Neural cell (in vitro differentiated cells): ENCODE results near the gene KLHL6.

Experiments
- EZH2 ChIP-seq: fragments of 200-600, 300-800 bp; shearing (Covaris generic), sonication (generic); IDR thresholded peaks from 2 replicates; pipeline ENCODE4 v1.6.1; 2014; ENCODE audit warnings: antibody characterized with exemption, low read length, borderline replicate concordance, mild to moderate bottlenecking; ENCODE audit not compliant: insufficient read depth, poor library complexity, severe bottlenecking
- POLR2AphosphoS5 ChIP-seq: IDR thresholded peaks from 2 replicates; pipeline ENCODE4 v1.6.1; 2012
- TF ChIP-seq, protein P1 (sequence below): fragments of 450-650 bp; IDR thresholded peaks from 2 replicates; pipeline ENCODE4 v1.5.1; 2014; ENCODE audit warnings: antibody characterized with exemption, mild to moderate bottlenecking, moderate library complexity; ENCODE audit not compliant: poor library complexity, severe bottlenecking

DNA sequence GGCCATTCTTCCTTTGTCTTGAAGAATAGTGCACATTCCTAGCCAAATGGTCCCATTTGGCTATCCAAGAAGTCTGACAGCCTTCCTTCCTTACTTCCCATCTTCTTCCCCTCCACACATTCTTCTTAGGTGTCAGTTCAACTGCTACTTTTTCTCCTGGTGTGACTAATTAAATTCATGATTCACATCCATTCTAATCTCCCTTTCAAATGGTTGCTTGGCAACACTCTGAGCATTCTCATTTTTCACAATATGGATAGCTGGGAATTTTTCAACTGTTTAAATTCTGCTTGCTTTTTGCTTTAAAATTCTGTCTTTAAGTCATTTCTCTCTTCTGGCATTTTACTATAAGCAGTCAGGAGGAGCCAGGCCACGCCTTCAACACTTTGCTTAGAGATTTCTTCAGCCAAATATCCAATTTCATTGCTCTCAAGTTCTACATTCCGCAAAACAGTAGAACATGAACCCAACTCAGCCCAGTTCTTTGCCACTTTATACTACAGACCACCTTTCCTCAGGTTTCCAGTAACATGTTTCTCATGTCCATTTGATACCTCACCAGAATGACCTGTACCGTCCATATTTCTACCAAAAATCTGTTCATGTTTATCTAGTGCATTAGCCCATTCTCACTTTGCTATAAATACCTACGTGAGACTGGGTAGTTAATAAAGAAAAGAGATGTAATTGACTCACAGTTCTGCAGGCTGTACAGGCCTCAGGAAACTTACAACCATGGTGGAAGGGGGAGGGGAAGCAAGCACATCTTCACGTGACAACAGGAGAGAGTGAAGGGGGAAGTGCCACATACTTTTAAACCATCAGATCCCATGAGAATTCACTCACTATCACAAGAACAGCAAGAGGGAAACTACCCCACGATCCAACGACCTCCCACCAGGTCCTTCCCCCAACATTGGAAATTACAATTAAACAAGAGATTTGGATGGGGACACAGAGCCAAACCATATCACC is 95.1 kb downstream of the KLHL6 start:
- TF ChIP-seq, protein P1, sequence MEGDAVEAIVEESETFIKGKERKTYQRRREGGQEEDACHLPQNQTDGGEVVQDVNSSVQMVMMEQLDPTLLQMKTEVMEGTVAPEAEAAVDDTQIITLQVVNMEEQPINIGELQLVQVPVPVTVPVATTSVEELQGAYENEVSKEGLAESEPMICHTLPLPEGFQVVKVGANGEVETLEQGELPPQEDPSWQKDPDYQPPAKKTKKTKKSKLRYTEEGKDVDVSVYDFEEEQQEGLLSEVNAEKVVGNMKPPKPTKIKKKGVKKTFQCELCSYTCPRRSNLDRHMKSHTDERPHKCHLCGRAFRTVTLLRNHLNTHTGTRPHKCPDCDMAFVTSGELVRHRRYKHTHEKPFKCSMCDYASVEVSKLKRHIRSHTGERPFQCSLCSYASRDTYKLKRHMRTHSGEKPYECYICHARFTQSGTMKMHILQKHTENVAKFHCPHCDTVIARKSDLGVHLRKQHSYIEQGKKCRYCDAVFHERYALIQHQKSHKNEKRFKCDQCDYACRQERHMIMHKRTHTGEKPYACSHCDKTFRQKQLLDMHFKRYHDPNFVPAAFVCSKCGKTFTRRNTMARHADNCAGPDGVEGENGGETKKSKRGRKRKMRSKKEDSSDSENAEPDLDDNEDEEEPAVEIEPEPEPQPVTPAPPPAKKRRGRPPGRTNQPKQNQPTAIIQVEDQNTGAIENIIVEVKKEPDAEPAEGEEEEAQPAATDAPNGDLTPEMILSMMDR = no peak
- TF ChIP-seq POLR2AphosphoS5 (no peak), EZH2 (no peak)
